Panc1 (cell line): Measurements from ENCODE around the gene PKNOX2.

ENCODE experiments used
- TCF7L2 ChIP-seq: IDR thresholded peaks from 2 replicates; pipeline ENCODE4 v1.6.1; 2011; ENCODE audit warnings: mild to moderate bottlenecking, low read depth, low read length, inconsistent platforms
- TF ChIP-seq, protein P1 (sequence below): fragments of 450-650 bp; IDR thresholded peaks from 2 replicates; pipeline ENCODE4 v1.5.1; 2017; ENCODE audit warnings: mild to moderate bottlenecking
- TF ChIP-seq, protein P2 (sequence below), 2 experiments: IDR thresholded peaks; 2 replicates each; pipeline ENCODE4 v1.6.1; 2011 to 2012; ENCODE audit warnings: low read depth in 2 of 2, control low read depth in 1 of 2, low read length in 1 of 2, mild to moderate bottlenecking in 1 of 2, moderate library complexity in 1 of 2; ENCODE audit not compliant: insufficient read depth in 1 of 2

DNA sequence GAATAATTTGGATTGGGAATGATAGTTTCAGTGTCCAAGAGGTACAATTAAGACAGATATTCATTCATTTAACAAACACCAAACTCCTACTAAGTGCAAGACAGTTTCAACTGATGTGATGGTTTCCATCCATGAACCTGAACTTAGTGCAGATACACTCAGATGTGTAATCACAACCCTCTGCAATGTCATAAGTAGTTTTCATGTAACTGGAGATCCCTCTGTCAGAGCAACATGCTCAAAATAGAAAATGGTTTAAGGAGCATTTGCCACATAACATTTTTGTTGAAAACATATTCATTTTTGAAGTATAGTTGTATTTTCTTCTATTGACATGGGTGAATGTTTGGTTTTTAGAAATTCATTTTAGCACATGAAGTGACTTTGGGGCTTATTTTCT lies 16.5 kb upstream of the PKNOX2 start:
- TF ChIP-seq, protein P1, sequence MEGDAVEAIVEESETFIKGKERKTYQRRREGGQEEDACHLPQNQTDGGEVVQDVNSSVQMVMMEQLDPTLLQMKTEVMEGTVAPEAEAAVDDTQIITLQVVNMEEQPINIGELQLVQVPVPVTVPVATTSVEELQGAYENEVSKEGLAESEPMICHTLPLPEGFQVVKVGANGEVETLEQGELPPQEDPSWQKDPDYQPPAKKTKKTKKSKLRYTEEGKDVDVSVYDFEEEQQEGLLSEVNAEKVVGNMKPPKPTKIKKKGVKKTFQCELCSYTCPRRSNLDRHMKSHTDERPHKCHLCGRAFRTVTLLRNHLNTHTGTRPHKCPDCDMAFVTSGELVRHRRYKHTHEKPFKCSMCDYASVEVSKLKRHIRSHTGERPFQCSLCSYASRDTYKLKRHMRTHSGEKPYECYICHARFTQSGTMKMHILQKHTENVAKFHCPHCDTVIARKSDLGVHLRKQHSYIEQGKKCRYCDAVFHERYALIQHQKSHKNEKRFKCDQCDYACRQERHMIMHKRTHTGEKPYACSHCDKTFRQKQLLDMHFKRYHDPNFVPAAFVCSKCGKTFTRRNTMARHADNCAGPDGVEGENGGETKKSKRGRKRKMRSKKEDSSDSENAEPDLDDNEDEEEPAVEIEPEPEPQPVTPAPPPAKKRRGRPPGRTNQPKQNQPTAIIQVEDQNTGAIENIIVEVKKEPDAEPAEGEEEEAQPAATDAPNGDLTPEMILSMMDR: no peak
- TF ChIP-seq TCF7L2: no peak
- TF ChIP-seq, protein P2, sequence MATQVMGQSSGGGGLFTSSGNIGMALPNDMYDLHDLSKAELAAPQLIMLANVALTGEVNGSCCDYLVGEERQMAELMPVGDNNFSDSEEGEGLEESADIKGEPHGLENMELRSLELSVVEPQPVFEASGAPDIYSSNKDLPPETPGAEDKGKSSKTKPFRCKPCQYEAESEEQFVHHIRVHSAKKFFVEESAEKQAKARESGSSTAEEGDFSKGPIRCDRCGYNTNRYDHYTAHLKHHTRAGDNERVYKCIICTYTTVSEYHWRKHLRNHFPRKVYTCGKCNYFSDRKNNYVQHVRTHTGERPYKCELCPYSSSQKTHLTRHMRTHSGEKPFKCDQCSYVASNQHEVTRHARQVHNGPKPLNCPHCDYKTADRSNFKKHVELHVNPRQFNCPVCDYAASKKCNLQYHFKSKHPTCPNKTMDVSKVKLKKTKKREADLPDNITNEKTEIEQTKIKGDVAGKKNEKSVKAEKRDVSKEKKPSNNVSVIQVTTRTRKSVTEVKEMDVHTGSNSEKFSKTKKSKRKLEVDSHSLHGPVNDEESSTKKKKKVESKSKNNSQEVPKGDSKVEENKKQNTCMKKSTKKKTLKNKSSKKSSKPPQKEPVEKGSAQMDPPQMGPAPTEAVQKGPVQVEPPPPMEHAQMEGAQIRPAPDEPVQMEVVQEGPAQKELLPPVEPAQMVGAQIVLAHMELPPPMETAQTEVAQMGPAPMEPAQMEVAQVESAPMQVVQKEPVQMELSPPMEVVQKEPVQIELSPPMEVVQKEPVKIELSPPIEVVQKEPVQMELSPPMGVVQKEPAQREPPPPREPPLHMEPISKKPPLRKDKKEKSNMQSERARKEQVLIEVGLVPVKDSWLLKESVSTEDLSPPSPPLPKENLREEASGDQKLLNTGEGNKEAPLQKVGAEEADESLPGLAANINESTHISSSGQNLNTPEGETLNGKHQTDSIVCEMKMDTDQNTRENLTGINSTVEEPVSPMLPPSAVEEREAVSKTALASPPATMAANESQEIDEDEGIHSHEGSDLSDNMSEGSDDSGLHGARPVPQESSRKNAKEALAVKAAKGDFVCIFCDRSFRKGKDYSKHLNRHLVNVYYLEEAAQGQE (IDR thresholded peaks at IDR 0.05; ENCODE audit: insufficient read depth in 1 of 2, low read depth in 2 of 2, low read length in 1 of 2): no peak
